ENCODE data around the gene SUCLA2. TPM values are rescaled to one million over a fixed set of nuclear protein-coding genes. Genes with fewer than 3 reads are reported as not detected.

Gene SUCLA2
- total RNA-seq: 40.4 and 45.3 TPM in 2 replicates

GRCh38 chr13:48001114-48001881, at the start of gene SUCLA2:
TSS of gene SUCLA2 (minus strand) at chr13:48001273. CDS start at chr13:48001269, 4 bp downstream.
- intact Hi-C loops (cut with micrococcal nuclease): loop anchor here (1.0 kb wide), 2 partner anchors 36 to 94 kb away; partner anchors contain the start of genes MED4 and NUDT15
- peak within 1 kb of the TSS; percentile 97 for H3K27ac Mint-ChIP-seq
- peaks cover 8% of the 10 kb centered on the region for H3K36me3 Mint-ChIP-seq (ENCODE audit: low read depth)
- H3K4me3 Mint-ChIP-seq: peak within 1 kb of the TSS; percentile 95
- DNase-seq (ENCODE audit: low spot score): peak; percentile 93
- no peaks in the 10 kb centered on the region for H3K9me3 Mint-ChIP-seq
- H3K27me3 Mint-ChIP-seq (ENCODE audit: insufficient read depth): peaks cover 2% of the 10 kb centered on the region
- peaks cover 31% of the 10 kb centered on the region for H3K4me1 Mint-ChIP-seq (ENCODE audit: low read depth)

- no peaks in the 10 kb centered on the region for H3K27me3 Mint-ChIP-seq (ENCODE audit: insufficient read depth)
- H3K4me3 Mint-ChIP-seq: no peak overlapping the region
These were observed 49.5 kb upstream of the SUCLA2 start for GRCh38 chr13:48050550-48050949.

GRCh38 chr13:48043789-48044503, 42.9 kb upstream of the SUCLA2 start:
- Mint-ChIP-seq H3K4me1 (ENCODE audit: low read depth) (peaks cover 37% of the 10 kb centered on the region), H3K36me3 (ENCODE audit: low read depth) (peaks cover 39% of the 10 kb centered on the region), H3K9me3 (no peaks in the 10 kb centered on the region), H3K27me3 (ENCODE audit: insufficient read depth) (no peaks in the 10 kb centered on the region), H3K27ac (peak overlapping the region; percentile 71), H3K4me3 (peak overlapping the region; percentile 24)
- intact Hi-C loops (cut with micrococcal nuclease): loop anchor here (5.0 kb wide), 1 partner anchor 33 kb away; no protein-coding TSS in a partner anchor
- DNase-seq (ENCODE audit: low spot score): no peak

More at GRCh38 chr13:48050550-48050949, 49.5 kb upstream of the SUCLA2 start:
- Mint-ChIP-seq H3K36me3 (ENCODE audit: low read depth) (peaks cover 31% of the 10 kb centered on the region), H3K27ac (no peak overlapping the region), H3K9me3 (no peaks in the 10 kb centered on the region), H3K4me1 (ENCODE audit: low read depth) (peaks cover 4% of the 10 kb centered on the region)
- DNase-seq (ENCODE audit: low spot score): no peak
- intact Hi-C loops (cut with micrococcal nuclease): no loop called here

- H3K4me3 Mint-ChIP-seq: no peak overlapping the region
- H3K27ac Mint-ChIP-seq: peak overlapping the region; percentile 7
- intact Hi-C loops (cut with micrococcal nuclease): loop anchor here (5.0 kb wide), 1 partner anchor 34 kb away; no protein-coding TSS in a partner anchor
- no peaks in the 10 kb centered on the region for H3K9me3 Mint-ChIP-seq
- peaks cover 34% of the 10 kb centered on the region for H3K36me3 Mint-ChIP-seq (ENCODE audit: low read depth)
- DNase-seq (ENCODE audit: low spot score): no peak
- H3K4me1 Mint-ChIP-seq (ENCODE audit: low read depth): peaks cover 44% of the 10 kb centered on the region
- no peaks in the 10 kb centered on the region for H3K27me3 Mint-ChIP-seq (ENCODE audit: insufficient read depth)
These were observed 41.8 kb upstream of the SUCLA2 start for GRCh38 chr13:48042894-48043293.

GRCh38 chr13:48040896-48041295, 39.8 kb upstream of the SUCLA2 start:
- no peaks in the 10 kb centered on the region for H3K9me3 Mint-ChIP-seq
- no peaks in the 10 kb centered on the region for H3K27me3 Mint-ChIP-seq (ENCODE audit: insufficient read depth)
- intact Hi-C loops (cut with micrococcal nuclease): loop anchor here (5.0 kb wide), 1 partner anchor 36 kb away; no protein-coding TSS in a partner anchor
- no peak overlapping the region for H3K27ac Mint-ChIP-seq
- no peak overlapping the region for H3K4me3 Mint-ChIP-seq
- DNase-seq (ENCODE audit: low spot score): no peak
- H3K36me3 Mint-ChIP-seq (ENCODE audit: low read depth): peaks cover 28% of the 10 kb centered on the region
- H3K4me1 Mint-ChIP-seq (ENCODE audit: low read depth): peaks cover 57% of the 10 kb centered on the region

GRCh38 chr13:48040049-48040448, 39.0 kb upstream of the SUCLA2 start:
- no peaks in the 10 kb centered on the region for H3K9me3 Mint-ChIP-seq
- peaks cover 27% of the 10 kb centered on the region for H3K36me3 Mint-ChIP-seq (ENCODE audit: low read depth)
- peak overlapping the region; percentile 10 for H3K4me3 Mint-ChIP-seq
- H3K27me3 Mint-ChIP-seq (ENCODE audit: insufficient read depth): no peaks in the 10 kb centered on the region
- no peak overlapping the region for H3K27ac Mint-ChIP-seq
- intact Hi-C loops (cut with micrococcal nuclease): loop anchor here (5.0 kb wide), 1 partner anchor 37 kb away; no protein-coding TSS in a partner anchor
- H3K4me1 Mint-ChIP-seq (ENCODE audit: low read depth): peaks cover 57% of the 10 kb centered on the region
- no peak for DNase-seq (ENCODE audit: low spot score)

GRCh38 chr13:48038761-48039160, 37.7 kb upstream of the SUCLA2 start:
- no peaks in the 10 kb centered on the region for H3K9me3 Mint-ChIP-seq
- peak overlapping the region; percentile 99 for H3K27ac Mint-ChIP-seq
- H3K4me3 Mint-ChIP-seq: peak overlapping the region; percentile 98
- H3K4me1 Mint-ChIP-seq (ENCODE audit: low read depth): peaks cover 58% of the 10 kb centered on the region
- H3K27me3 Mint-ChIP-seq (ENCODE audit: insufficient read depth): no peaks in the 10 kb centered on the region
- peaks cover 33% of the 10 kb centered on the region for H3K36me3 Mint-ChIP-seq (ENCODE audit: low read depth)
- intact Hi-C loops (cut with micrococcal nuclease): loop anchor here (1.0 to 5.0 kb wide), 9 partner anchors 195 to 1986 kb away; partner anchors contain the start of genes ESD, ITM2B, RB1 and ZC3H13
- DNase-seq (ENCODE audit: low spot score): no peak

GRCh38 chr13:48037346-48038173, 36.5 kb upstream of the SUCLA2 start, which contains the start of gene NUDT15:
TSS of gene NUDT15 (plus strand) at chr13:48037726. CDS start at chr13:48037747, 21 bp downstream.
- Mint-ChIP-seq H3K9me3 (no peaks in the 10 kb centered on the region), H3K27me3 (ENCODE audit: insufficient read depth) (no peaks in the 10 kb centered on the region), H3K4me3 (peak within 1 kb of the TSS; percentile 98), H3K36me3 (ENCODE audit: low read depth) (peaks cover 24% of the 10 kb centered on the region), H3K27ac (peak within 1 kb of the TSS; percentile 99), H3K4me1 (ENCODE audit: low read depth) (peaks cover 46% of the 10 kb centered on the region)
- intact Hi-C loops (cut with micrococcal nuclease): loop anchor here (1.0 to 5.0 kb wide), 12 partner anchors 36 to 1985 kb away; partner anchors contain the start of genes ESD, ITM2B, MED4 and RB1
- DNase-seq (ENCODE audit: low spot score): peak; percentile 94

- Mint-ChIP-seq H3K9me3 (peaks cover 16% of the 10 kb centered on the region), H3K27me3 (ENCODE audit: insufficient read depth) (no peaks in the 10 kb centered on the region), H3K27ac (no peak overlapping the region), H3K4me3 (no peak overlapping the region), H3K36me3 (ENCODE audit: low read depth) (peaks cover 21% of the 10 kb centered on the region), H3K4me1 (ENCODE audit: low read depth) (peaks cover 5% of the 10 kb centered on the region)
- DNase-seq (ENCODE audit: low spot score): no peak
- intact Hi-C loops (cut with micrococcal nuclease): no loop called here
These were observed 28.8 kb upstream of the SUCLA2 start for GRCh38 chr13:48029859-48030258.

- no peaks in the 10 kb centered on the region for H3K27me3 Mint-ChIP-seq (ENCODE audit: insufficient read depth)
- no peak overlapping the region for H3K4me3 Mint-ChIP-seq
- peaks cover 16% of the 10 kb centered on the region for H3K9me3 Mint-ChIP-seq
- H3K27ac Mint-ChIP-seq: no peak overlapping the region
- intact Hi-C loops (cut with micrococcal nuclease): no loop called here
- H3K4me1 Mint-ChIP-seq (ENCODE audit: low read depth): no peaks in the 10 kb centered on the region
- H3K36me3 Mint-ChIP-seq (ENCODE audit: low read depth): peaks cover 17% of the 10 kb centered on the region
- no peak for DNase-seq (ENCODE audit: low spot score)
These were observed 27.0 kb upstream of the SUCLA2 start for GRCh38 chr13:48028066-48028465.

- no peak for DNase-seq (ENCODE audit: low spot score)
These were observed 18.7 kb upstream of the SUCLA2 start for GRCh38 chr13:48019796-48020195.

GRCh38 chr13:48018637-48019036, 17.6 kb upstream of the SUCLA2 start:
- Mint-ChIP-seq H3K27me3 (ENCODE audit: insufficient read depth) (no peaks in the 10 kb centered on the region), H3K9me3 (no peaks in the 10 kb centered on the region), H3K4me3 (no peak overlapping the region), H3K27ac (no peak overlapping the region), H3K4me1 (ENCODE audit: low read depth) (no peaks in the 10 kb centered on the region), H3K36me3 (ENCODE audit: low read depth) (no peaks in the 10 kb centered on the region)
- DNase-seq (ENCODE audit: low spot score): no peak
- intact Hi-C loops (cut with micrococcal nuclease): no loop called here

More at GRCh38 chr13:48019796-48020195, 18.7 kb upstream of the SUCLA2 start:
- no peaks in the 10 kb centered on the region for H3K36me3 Mint-ChIP-seq (ENCODE audit: low read depth)
- intact Hi-C loops (cut with micrococcal nuclease): no loop called here
- no peaks in the 10 kb centered on the region for H3K27me3 Mint-ChIP-seq (ENCODE audit: insufficient read depth)
- no peak overlapping the region for H3K27ac Mint-ChIP-seq
- no peaks in the 10 kb centered on the region for H3K9me3 Mint-ChIP-seq
- no peak overlapping the region for H3K4me3 Mint-ChIP-seq
- H3K4me1 Mint-ChIP-seq (ENCODE audit: low read depth): no peaks in the 10 kb centered on the region
